Esophagus muscularis mucosa (tissue), 4 donors: ENCODE results near the gene SIGLEC1. TPM values are rescaled to one million over a fixed set of nuclear protein-coding genes. Genes with fewer than 3 reads are reported as not detected.

Experiments
- DNase-seq: peaks from one replicate; pipeline ENCODE4 v3.0.0-alpha.2; 2017; ENCODE audit errors: extremely low spot score
- H3K27ac ChIP-seq, 4 donors: fragments of 200-600 bp; sonication (generic); replicated peaks in 1 of 4; 1 replicate in 3 of 4; 2 replicates in 1 of 4; pipeline ENCODE4 v1.5.1; 2016 to 2019; ENCODE audit warnings: mild to moderate bottlenecking in 1 of 4
- H3K27me3 ChIP-seq, 4 donors: fragments of 200-600 bp; sonication (generic); one replicate each; pipeline versions ENCODE4 v1.5.1 to v1.6.0; 2016 to 2019
- H3K36me3 ChIP-seq, 4 donors: fragments of 200-600 bp; sonication (generic); one replicate each; pipeline ENCODE4 v1.5.1; 2016 to 2019
- H3K4me1 ChIP-seq, 4 donors: fragments of 200-600 bp; sonication (generic); one replicate each; pipeline ENCODE4 v1.5.1; 2016 to 2019
- H3K4me3 ChIP-seq, 4 donors: fragments of 200-600 bp; sonication (generic); 1 replicate in 2 of 4; 2 replicates in 2 of 4; pipeline ENCODE4 v1.5.1; 2016 to 2019; ENCODE audit warnings: mild to moderate bottlenecking in 4 of 4, moderate library complexity in 1 of 4
- H3K9me3 ChIP-seq, 4 donors: fragments of 200-600 bp; sonication (generic); 1 replicate in 3 of 4; 2 replicates in 1 of 4; pipeline ENCODE4 v1.5.1; 2016 to 2019
- EP300 ChIP-seq: sonication (generic); formaldehyde crosslinking; IDR thresholded peaks from one replicate; pipeline ENCODE4 v1.6.1; 2017; ENCODE audit warnings: antibody characterized with exemption
- POLR2A ChIP-seq: fragments of 450-650 bp; IDR thresholded peaks from one replicate; pipeline ENCODE4 v1.6.1; 2017; ENCODE audit warnings: antibody characterized with exemption, moderate library complexity, mild to moderate bottlenecking, low read depth
- POLR2AphosphoS5 ChIP-seq, 2 donors: sonication (generic); formaldehyde crosslinking; IDR thresholded peaks; one replicate each; pipeline ENCODE4 v1.6.1; 2017; ENCODE audit warnings: antibody characterized with exemption in 2 of 2
- WGBS: methylation state at CpG from one replicate; pipeline ENCODE4 v1.1.5; 2018; 5-methylcytosine and 5-hydroxymethylcytosine counted together
- intact Hi-C: fragments of 100-400 bp; cut with DNase I; formaldehyde crosslinking; loops from one replicate; pipeline ENCODE4 v1.15.1; 2023
- total RNA-seq, 4 donors: library from RNA; depleted of rRNA; stranded (reverse); fragments of >200 nt; gene quantifications; one replicate each; pipeline versions ENCODE4 v1.1.0 to v1.2.1, GENCODE V29; 2016
- TF ChIP-seq, protein P1 (sequence below), 3 experiments: fragments of 200-600 bp in 2 of 3; fragments of 450-650 bp in 1 of 3; sonication (generic) in 2 of 3; IDR thresholded peaks; one replicate each; pipeline ENCODE4 v1.5.1; 2017 to 2019; ENCODE audit warnings: antibody characterized with exemption in 3 of 3, mild to moderate bottlenecking in 2 of 3, moderate library complexity in 1 of 3

Gene SIGLEC1
- total RNA-seq, 4 donors from 2014 or later, result 13.1 to 18.7 (median 13.8) TPM

DNA sequence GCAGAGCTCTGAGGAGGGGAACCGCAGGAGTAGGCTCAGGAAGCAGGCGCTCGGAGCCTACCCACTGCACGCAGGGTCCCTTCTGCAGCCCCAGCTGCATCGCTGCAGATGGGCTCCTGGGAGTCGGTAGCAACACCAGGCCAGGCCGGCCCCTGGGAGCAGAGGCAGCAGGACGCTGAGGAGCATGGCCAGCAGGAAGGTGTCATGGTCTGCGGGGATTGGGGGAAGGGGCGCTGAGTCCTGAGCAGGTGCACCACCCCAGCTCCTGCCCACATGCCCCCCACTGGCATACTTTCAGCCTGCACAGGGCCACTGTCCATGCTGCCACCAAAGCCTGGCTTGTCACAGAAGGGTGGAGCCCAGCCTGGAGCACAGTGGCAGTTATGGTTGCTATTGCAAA is 41.5 kb downstream of the SIGLEC1 start:
- Histone ChIP-seq H3K4me1 (peaks cover 3 to 28% (median 10%) of the 10 kb centered on the region in 4 donors), H3K27ac (no peak overlapping the region), H3K27me3 (peaks cover 0 to 25% (median 0%) of the 10 kb centered on the region in 4 donors), H3K4me3 (no peak overlapping the region), H3K36me3 (peaks cover 0 to 77% (median 40%) of the 10 kb centered on the region in 4 donors), H3K9me3 (no peaks in the 10 kb centered on the region)
- intact Hi-C loops, result no loop called here
- WGBS, result 60% methylated on average over 1 of the region's 10 CpGs
- TF ChIP-seq POLR2A (no peak), POLR2AphosphoS5 (IDR thresholded peaks at IDR 0.05) (no peak), EP300 (no peak)
- TF ChIP-seq, protein P1, sequence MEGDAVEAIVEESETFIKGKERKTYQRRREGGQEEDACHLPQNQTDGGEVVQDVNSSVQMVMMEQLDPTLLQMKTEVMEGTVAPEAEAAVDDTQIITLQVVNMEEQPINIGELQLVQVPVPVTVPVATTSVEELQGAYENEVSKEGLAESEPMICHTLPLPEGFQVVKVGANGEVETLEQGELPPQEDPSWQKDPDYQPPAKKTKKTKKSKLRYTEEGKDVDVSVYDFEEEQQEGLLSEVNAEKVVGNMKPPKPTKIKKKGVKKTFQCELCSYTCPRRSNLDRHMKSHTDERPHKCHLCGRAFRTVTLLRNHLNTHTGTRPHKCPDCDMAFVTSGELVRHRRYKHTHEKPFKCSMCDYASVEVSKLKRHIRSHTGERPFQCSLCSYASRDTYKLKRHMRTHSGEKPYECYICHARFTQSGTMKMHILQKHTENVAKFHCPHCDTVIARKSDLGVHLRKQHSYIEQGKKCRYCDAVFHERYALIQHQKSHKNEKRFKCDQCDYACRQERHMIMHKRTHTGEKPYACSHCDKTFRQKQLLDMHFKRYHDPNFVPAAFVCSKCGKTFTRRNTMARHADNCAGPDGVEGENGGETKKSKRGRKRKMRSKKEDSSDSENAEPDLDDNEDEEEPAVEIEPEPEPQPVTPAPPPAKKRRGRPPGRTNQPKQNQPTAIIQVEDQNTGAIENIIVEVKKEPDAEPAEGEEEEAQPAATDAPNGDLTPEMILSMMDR (IDR thresholded peaks at IDR 0.05), result no peak
- DNase-seq, result no peak

DNA sequence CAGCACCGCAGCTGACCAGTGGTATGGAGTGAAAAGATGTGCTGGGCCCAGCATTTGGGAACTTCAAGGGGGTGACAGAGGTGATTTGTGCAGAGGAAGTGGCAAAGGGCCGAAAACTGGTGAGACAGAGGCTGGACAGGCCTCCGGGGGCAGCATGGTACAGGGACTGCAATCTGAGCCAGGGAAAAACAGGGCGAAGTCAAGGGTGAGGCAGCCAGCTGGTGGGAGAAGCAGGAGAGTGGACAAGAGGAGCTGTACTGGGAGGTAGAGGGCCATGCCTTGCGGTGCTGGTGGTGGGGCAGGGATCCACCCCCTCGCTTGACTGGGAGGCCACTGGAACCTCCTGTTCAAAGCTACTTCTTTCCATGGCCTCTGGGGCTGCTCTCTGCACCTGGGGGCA is 41.9 kb downstream of the SIGLEC1 start:
- TF ChIP-seq EP300 (no peak), POLR2A (no peak), POLR2AphosphoS5 (IDR thresholded peaks at IDR 0.05) (no peak)
- TF ChIP-seq, protein P1 (IDR thresholded peaks at IDR 0.05), result no peak
- intact Hi-C loops, result no loop called here
- Histone ChIP-seq H3K27me3 (peaks cover 0 to 25% (median 0%) of the 10 kb centered on the region in 4 donors), H3K27ac (no peak overlapping the region), H3K9me3 (no peaks in the 10 kb centered on the region), H3K36me3 (peaks cover 0 to 73% (median 40%) of the 10 kb centered on the region in 4 donors), H3K4me1 (peaks cover 3 to 30% (median 10%) of the 10 kb centered on the region in 4 donors), H3K4me3 (no peak overlapping the region)
- no peak for DNase-seq
- WGBS, result 65% methylated on average over 6 of the region's 6 CpGs

DNA sequence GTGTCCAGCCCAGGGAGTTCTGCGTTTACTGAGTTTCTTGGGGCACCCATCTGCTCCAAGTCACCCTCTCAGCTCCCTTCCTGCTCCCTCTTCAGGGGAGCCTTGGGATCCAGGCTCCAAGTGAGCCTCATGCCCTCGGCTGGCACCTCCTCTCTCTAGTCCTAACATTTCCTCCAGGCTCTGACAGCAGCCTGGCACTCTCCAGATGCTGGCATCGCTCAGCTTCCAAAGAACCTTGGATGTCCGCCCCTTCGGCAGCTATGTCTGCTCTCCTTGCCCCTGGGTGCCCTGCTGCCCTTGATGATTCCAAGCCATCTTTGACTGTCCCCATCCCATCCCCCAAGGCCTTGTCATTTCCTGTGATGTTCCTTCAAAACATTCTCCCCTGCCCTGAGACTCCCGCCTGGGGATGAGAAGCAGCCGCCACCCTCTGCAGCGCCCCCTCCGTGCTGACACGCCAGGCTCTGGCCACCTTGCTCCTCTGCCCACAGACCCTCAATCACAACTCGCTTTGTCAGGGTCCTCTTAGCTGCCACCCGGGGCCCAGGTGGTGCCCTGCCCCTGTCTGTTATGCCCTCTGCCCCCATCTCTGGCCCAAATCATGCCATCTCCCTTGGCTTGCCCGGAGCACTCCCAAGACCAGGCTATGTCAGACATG is 42.6 kb downstream of the SIGLEC1 start:
- H3K4me1 ChIP-seq, result peaks cover 3 to 30% (median 10%) of the 10 kb centered on the region in 4 donors
- WGBS, result 83% methylated on average over 13 of the region's 13 CpGs
- no peak for DNase-seq
- peaks cover 0 to 25% (median 0%) of the 10 kb centered on the region in 4 donors for H3K27me3 ChIP-seq
- intact Hi-C loops, result no loop called here
- no peak overlapping the region for H3K4me3 ChIP-seq
- no peak overlapping the region for H3K27ac ChIP-seq
- no peaks in the 10 kb centered on the region for H3K9me3 ChIP-seq
- TF ChIP-seq EP300 (no peak), POLR2A (no peak), POLR2AphosphoS5 (IDR thresholded peaks at IDR 0.05) (no peak)
- TF ChIP-seq, protein P1 (IDR thresholded peaks at IDR 0.05), result no peak
- peaks cover 0 to 66% (median 35%) of the 10 kb centered on the region in 4 donors for H3K36me3 ChIP-seq

DNA sequence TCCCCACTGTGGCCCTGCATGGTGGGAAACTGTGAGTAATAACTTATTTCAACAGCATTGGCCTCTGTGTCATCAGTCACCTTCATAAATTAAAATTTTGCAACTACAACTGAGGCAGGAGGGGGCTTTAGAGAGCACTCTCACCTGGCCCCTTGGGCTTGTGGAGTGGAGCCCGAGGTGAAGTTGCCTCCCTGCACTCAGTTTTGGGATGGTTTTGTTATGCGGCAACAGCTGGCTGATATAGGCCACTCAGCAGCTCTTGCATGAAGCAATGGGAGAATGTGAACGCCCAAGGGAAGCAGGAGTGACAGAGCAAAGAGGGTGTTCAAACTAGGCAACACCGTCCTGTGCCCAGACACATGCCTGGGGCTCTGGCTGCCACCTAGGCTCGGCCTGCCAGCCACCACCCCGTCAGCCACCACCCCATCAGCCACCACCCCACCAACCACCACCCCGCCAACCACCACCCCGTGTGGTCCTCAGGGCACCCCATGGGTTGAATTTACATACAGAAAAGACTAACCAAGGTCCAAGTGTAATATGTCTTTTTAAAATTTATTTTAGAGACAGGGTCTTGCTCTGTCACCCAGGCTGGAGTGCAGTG is 44.9 kb downstream of the SIGLEC1 start:
- intact Hi-C loops, result no loop called here
- no peak overlapping the region for H3K27ac ChIP-seq
- WGBS, result 100% methylated on average over 4 of the region's 8 CpGs

More for the DNA sequence above, 44.9 kb downstream of the SIGLEC1 start:
- Histone ChIP-seq H3K4me1 (peaks cover 2 to 26% (median 9%) of the 10 kb centered on the region in 4 donors), H3K27me3 (peaks cover 0 to 18% (median 0%) of the 10 kb centered on the region in 4 donors), H3K36me3 (peaks cover 0 to 43% (median 20%) of the 10 kb centered on the region in 4 donors), H3K9me3 (no peaks in the 10 kb centered on the region), H3K4me3 (no peak overlapping the region)
- no peak for DNase-seq
- TF ChIP-seq EP300 (no peak), POLR2AphosphoS5 (IDR thresholded peaks at IDR 0.05) (peak in 1 of 2 donors; percentile 5), POLR2A (no peak)
- TF ChIP-seq, protein P1 (IDR thresholded peaks at IDR 0.05), result no peak
